ENCODE measurements around the gene ERCC5. TPM values are rescaled to one million over a fixed set of nuclear protein-coding genes. Genes with fewer than 3 reads are reported as not detected.
A peak's percentile ranks its signal among the peaks of the same experiment; 100 is the strongest.

ERCC5 gene
- polyA plus RNA-seq, 1 donor (not counting 4 experiments of a cell fraction or from before 2014, with no cell fraction given): 40.3 TPM

GRCh38 chr13:102817907-102818306 lies 27.9 kb upstream of the ERCC5 start:
- H3K79me2 ChIP-seq (ENCODE audit: control insufficient read depth, insufficient read depth, low read length): peaks cover 22% of the 10 kb centered on the region

GRCh38 chr13:102825400-102825799 lies 20.4 kb upstream of the ERCC5 start:
- H3K79me2 ChIP-seq (ENCODE audit: control insufficient read depth, insufficient read depth, low read length): peaks cover 2% of the 10 kb centered on the region
- H3K27me3 ChIP-seq (ENCODE audit: control insufficient read depth, extremely low read depth, insufficient read depth, low read length): no peaks in the 10 kb centered on the region
- TF ChIP-seq, protein P1, sequence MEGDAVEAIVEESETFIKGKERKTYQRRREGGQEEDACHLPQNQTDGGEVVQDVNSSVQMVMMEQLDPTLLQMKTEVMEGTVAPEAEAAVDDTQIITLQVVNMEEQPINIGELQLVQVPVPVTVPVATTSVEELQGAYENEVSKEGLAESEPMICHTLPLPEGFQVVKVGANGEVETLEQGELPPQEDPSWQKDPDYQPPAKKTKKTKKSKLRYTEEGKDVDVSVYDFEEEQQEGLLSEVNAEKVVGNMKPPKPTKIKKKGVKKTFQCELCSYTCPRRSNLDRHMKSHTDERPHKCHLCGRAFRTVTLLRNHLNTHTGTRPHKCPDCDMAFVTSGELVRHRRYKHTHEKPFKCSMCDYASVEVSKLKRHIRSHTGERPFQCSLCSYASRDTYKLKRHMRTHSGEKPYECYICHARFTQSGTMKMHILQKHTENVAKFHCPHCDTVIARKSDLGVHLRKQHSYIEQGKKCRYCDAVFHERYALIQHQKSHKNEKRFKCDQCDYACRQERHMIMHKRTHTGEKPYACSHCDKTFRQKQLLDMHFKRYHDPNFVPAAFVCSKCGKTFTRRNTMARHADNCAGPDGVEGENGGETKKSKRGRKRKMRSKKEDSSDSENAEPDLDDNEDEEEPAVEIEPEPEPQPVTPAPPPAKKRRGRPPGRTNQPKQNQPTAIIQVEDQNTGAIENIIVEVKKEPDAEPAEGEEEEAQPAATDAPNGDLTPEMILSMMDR (optimal IDR thresholded peaks at IDR 0.05 in 1 of 3, IDR thresholded peaks at IDR 0.05 in 1 of 3, conservative IDR thresholded peaks at IDR 0.05 in 1 of 3; ENCODE audit: extremely low read depth in 1 of 3, insufficient read depth in 2 of 3, low read length in 3 of 3): no peak
- no peak for TF ChIP-seq EZH2 (IDR thresholded peaks at IDR 0.05; ENCODE audit: low read length)
- no peaks in the 10 kb centered on the region for H3K9me3 ChIP-seq (ENCODE audit: control insufficient read depth, low read depth, low read length)
- dilution Hi-C loops (cut with MboI; ENCODE audit: extremely low pct_ligation_motif_present, low sequenced_read_pairs): no loop called here
- H3K4me3 ChIP-seq (ENCODE audit: control insufficient read depth in 2 of 3, extremely low read depth in 1 of 3, insufficient read depth in 2 of 3, low read depth in 1 of 3, low read length in 3 of 3): no peak overlapping the region
- DNase-seq (ENCODE audit: low read depth, low spot score): no peak
- FAIRE-seq: no peak
- H3K27ac ChIP-seq (ENCODE audit: control insufficient read depth, insufficient read depth, low read length): peak overlapping the region; percentile 32
- H4K20me1 ChIP-seq (ENCODE audit: control insufficient read depth, extremely low read depth, insufficient read depth, low read length): no peaks in the 10 kb centered on the region
- H2AFZ ChIP-seq (ENCODE audit: control insufficient read depth, low read length): no peak overlapping the region
- peaks cover 2 to 3% of the 10 kb centered on the region in 2 experiments for H3K36me3 ChIP-seq (ENCODE audit: control insufficient read depth in 2 of 2, extremely low read depth in 1 of 2, insufficient read depth in 2 of 2, low read length in 2 of 2)
- H3K9me1 ChIP-seq (ENCODE audit: control insufficient read depth, extremely low read depth, insufficient read depth, low read length): no peaks in the 10 kb centered on the region
- no peak overlapping the region for H3K9ac ChIP-seq (ENCODE audit: control insufficient read depth, extremely low read depth, insufficient read depth, low read length)
- peak overlapping the region; percentile 77 for H3K4me2 ChIP-seq (ENCODE audit: control insufficient read depth, extremely low read depth, insufficient read depth, low read depth, low read length)
- H3K4me1 ChIP-seq (ENCODE audit: control insufficient read depth, extremely low read depth, insufficient read depth, low read length): peaks cover 21% of the 10 kb centered on the region

More at GRCh38 chr13:102817907-102818306, 27.9 kb upstream of the ERCC5 start:
- no peaks in the 10 kb centered on the region for H4K20me1 ChIP-seq (ENCODE audit: control insufficient read depth, extremely low read depth, insufficient read depth, low read length)
- H3K27ac ChIP-seq (ENCODE audit: control insufficient read depth, insufficient read depth, low read length): no peak overlapping the region
- no peak for FAIRE-seq
- no peak overlapping the region for H2AFZ ChIP-seq (ENCODE audit: control insufficient read depth, low read length)
- DNase-seq (ENCODE audit: low read depth, low spot score): no peak
- dilution Hi-C loops (cut with MboI; ENCODE audit: extremely low pct_ligation_motif_present, low sequenced_read_pairs): no loop called here
- peaks cover under 1% of the 10 kb centered on the region for H3K4me1 ChIP-seq (ENCODE audit: control insufficient read depth, extremely low read depth, insufficient read depth, low read length)
- peaks cover 3 to 5% of the 10 kb centered on the region in 2 experiments for H3K36me3 ChIP-seq (ENCODE audit: control insufficient read depth in 2 of 2, extremely low read depth in 1 of 2, insufficient read depth in 2 of 2, low read length in 2 of 2)
- no peaks in the 10 kb centered on the region for H3K27me3 ChIP-seq (ENCODE audit: control insufficient read depth, extremely low read depth, insufficient read depth, low read length)
- no peaks in the 10 kb centered on the region for H3K9me1 ChIP-seq (ENCODE audit: control insufficient read depth, extremely low read depth, insufficient read depth, low read length)
- TF ChIP-seq EZH2 (IDR thresholded peaks at IDR 0.05; ENCODE audit: low read length): no peak
- TF ChIP-seq, protein P1 (optimal IDR thresholded peaks at IDR 0.05 in 1 of 3, IDR thresholded peaks at IDR 0.05 in 1 of 3, conservative IDR thresholded peaks at IDR 0.05 in 1 of 3; ENCODE audit: extremely low read depth in 1 of 3, insufficient read depth in 2 of 3, low read length in 3 of 3): no peak
- H3K4me3 ChIP-seq (ENCODE audit: control insufficient read depth in 2 of 3, extremely low read depth in 1 of 3, insufficient read depth in 2 of 3, low read depth in 1 of 3, low read length in 3 of 3): no peak overlapping the region
- no peaks in the 10 kb centered on the region for H3K9me3 ChIP-seq (ENCODE audit: control insufficient read depth, low read depth, low read length)
- H3K4me2 ChIP-seq (ENCODE audit: control insufficient read depth, extremely low read depth, insufficient read depth, low read depth, low read length): no peak overlapping the region
- H3K9ac ChIP-seq (ENCODE audit: control insufficient read depth, extremely low read depth, insufficient read depth, low read length): no peak overlapping the region

Data from keratinocyte (primary cell).